Suprapubic skin (tissue), 4 donors: ENCODE data around the gene EMX1. TPM values are rescaled to one million over a fixed set of nuclear protein-coding genes. Genes with fewer than 3 reads are reported as not detected.
A peak's percentile ranks its signal among the peaks of the same experiment; 100 is the strongest.

Source experiments
- DNase-seq, 2 donors: peaks; one replicate each; pipeline ENCODE4 v3.0.0-alpha.2; 2019; ENCODE audit warnings: low spot score in 2 of 2
- H3K27ac ChIP-seq: fragments of 200-600 bp; sonication (generic); one replicate; pipeline ENCODE4 v1.5.1; 2019
- H3K27me3 ChIP-seq: fragments of 200-600 bp; sonication (generic); one replicate; pipeline ENCODE4 v1.5.1; 2019
- H3K36me3 ChIP-seq: fragments of 200-600 bp; sonication (generic); one replicate; pipeline ENCODE4 v1.5.1; 2019
- H3K4me1 ChIP-seq: fragments of 200-600 bp; sonication (generic); one replicate; pipeline ENCODE4 v1.5.1; 2019
- H3K4me3 ChIP-seq: fragments of 200-600 bp; sonication (generic); one replicate; pipeline ENCODE4 v1.5.1; 2019; ENCODE audit warnings: mild to moderate bottlenecking
- H3K9me3 ChIP-seq: fragments of 200-600 bp; sonication (generic); one replicate; pipeline ENCODE4 v1.5.1; 2019
- CTCF ChIP-seq, 2 donors: fragments of 200-600 bp in 1 of 2; fragments of 450-650 bp in 1 of 2; sonication (generic) in 1 of 2; IDR thresholded peaks; one replicate each; pipeline ENCODE4 v1.5.1; 2016 to 2019; ENCODE audit warnings: antibody characterized with exemption in 2 of 2, mild to moderate bottlenecking in 1 of 2, moderate library complexity in 1 of 2
- EP300 ChIP-seq: sonication (generic); formaldehyde crosslinking; IDR thresholded peaks from one replicate; pipeline ENCODE4 v1.6.1; 2017; ENCODE audit warnings: antibody characterized with exemption
- POLR2A ChIP-seq, 2 donors: fragments of 450-650 bp; IDR thresholded peaks; one replicate each; pipeline ENCODE4 v1.6.1; 2017; ENCODE audit warnings: antibody characterized with exemption in 2 of 2, mild to moderate bottlenecking in 2 of 2, moderate library complexity in 2 of 2
- POLR2AphosphoS5 ChIP-seq, 3 donors: sonication (generic); formaldehyde crosslinking; IDR thresholded peaks; one replicate each; pipeline ENCODE4 v1.6.1; 2017; ENCODE audit warnings: antibody characterized with exemption in 3 of 3
- WGBS: methylation state at CpG from one replicate; pipeline ENCODE4 v1.1.5; 2018; 5-methylcytosine and 5-hydroxymethylcytosine counted together
- total RNA-seq, 4 donors: library from RNA; depleted of rRNA; stranded (reverse); fragments of >200 nt; gene quantifications; one replicate each; pipeline ENCODE4 v1.1.0, GENCODE V29; 2016

EMX1 gene
- total RNA-seq, 4 donors from 2014 or later, result not detected

DNA sequence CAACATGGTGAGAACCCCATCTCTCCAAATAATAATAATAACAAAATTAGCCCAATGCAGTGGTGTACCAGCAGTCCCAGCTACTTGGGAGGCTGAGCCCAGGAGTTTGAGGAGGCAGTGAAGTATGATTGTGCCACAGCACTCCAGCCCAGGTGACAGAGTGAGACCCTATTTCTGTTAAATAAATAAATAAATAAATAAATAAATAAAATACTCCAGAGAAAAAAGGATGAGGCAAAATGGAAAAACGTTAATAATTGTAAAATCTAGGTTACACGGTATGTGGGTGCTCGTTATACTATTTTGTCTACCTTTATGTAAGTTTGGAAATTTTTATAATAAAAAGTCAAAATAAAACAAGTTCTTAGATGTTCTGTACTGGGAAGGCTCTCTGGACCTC, 8.6 kb upstream of the EMX1 start:
- Histone ChIP-seq H3K36me3 (no peaks in the 10 kb centered on the region), H3K27ac (no peak overlapping the region), H3K27me3 (peaks cover 94% of the 10 kb centered on the region), H3K4me3 (no peak overlapping the region), H3K4me1 (no peaks in the 10 kb centered on the region), H3K9me3 (no peaks in the 10 kb centered on the region)
- DNase-seq, result no peak
- TF ChIP-seq CTCF (IDR thresholded peaks at IDR 0.05), result no peak
- TF ChIP-seq POLR2A (IDR thresholded peaks at IDR 0.05), result no peak
- TF ChIP-seq POLR2AphosphoS5 (IDR thresholded peaks at IDR 0.05), result no peak
- no peak for TF ChIP-seq EP300
- 83% methylated on average over 3 of the region's 3 CpGs for WGBS

DNA sequence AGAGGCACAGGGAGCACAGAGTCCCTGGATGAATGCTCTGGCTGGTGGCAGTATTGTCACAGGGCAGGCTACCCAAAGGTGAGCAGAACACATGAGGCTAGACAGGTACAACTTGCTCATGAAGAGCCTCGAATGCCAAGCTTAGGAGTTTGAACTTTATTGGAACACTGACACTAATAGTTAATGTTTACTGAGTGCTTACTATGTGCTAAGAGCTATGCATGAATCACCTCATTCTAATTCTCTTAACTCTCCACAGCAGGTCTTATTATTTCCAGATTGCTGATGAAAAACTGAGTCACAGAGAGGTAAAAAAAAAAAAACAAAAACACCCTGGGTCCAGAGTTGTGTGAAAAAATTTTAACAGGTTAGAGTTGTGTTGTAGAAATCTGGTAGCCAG, 6.1 kb upstream of the EMX1 start:
- no peaks in the 10 kb centered on the region for H3K36me3 ChIP-seq
- H3K9me3 ChIP-seq, result no peaks in the 10 kb centered on the region
- 41% methylated on average over 1 of the region's 1 CpG for WGBS
- TF ChIP-seq EP300 (no peak), POLR2A (IDR thresholded peaks at IDR 0.05) (no peak), POLR2AphosphoS5 (IDR thresholded peaks at IDR 0.05) (no peak), CTCF (IDR thresholded peaks at IDR 0.05) (no peak)
- H3K27me3 ChIP-seq, result peaks cover 99% of the 10 kb centered on the region
- peaks cover 17% of the 10 kb centered on the region for H3K4me1 ChIP-seq
- no peak overlapping the region for H3K4me3 ChIP-seq
- no peak for DNase-seq
- no peak overlapping the region for H3K27ac ChIP-seq

- Histone ChIP-seq H3K4me3 (no peak overlapping the region), H3K27ac (no peak overlapping the region), H3K27me3 (peaks cover 99% of the 10 kb centered on the region), H3K4me1 (peaks cover 41% of the 10 kb centered on the region), H3K9me3 (no peaks in the 10 kb centered on the region), H3K36me3 (no peaks in the 10 kb centered on the region)
- TF ChIP-seq POLR2AphosphoS5 (IDR thresholded peaks at IDR 0.05), result no peak
- no peak for TF ChIP-seq EP300
- no peak for TF ChIP-seq CTCF (IDR thresholded peaks at IDR 0.05)
- no peak for TF ChIP-seq POLR2A (IDR thresholded peaks at IDR 0.05)
- 17% methylated on average over 7 of the region's 7 CpGs for WGBS
- DNase-seq, result peak in 1 of 2 donors; percentile 40
Observed at GRCh38 chr2:72913486-72914205, 3.7 kb upstream of the EMX1 start.

DNA sequence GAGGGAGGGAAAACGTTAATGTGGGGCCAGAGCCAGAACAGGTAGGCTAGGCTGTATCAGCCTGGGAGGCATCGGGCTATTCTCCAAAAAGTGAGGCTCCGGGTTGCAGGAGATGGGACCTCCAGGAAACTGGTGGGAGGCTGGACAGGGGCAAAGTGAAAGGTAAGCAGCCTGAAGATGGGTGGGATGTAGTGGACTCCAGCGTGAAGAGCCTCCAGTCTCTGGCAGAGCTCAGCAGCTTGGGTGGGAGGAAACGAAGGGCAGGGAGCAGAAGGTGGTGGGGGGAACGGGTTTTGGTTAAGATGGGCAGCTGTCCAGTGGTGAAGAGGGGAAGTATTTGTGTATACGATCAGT, 3.1 kb upstream of the EMX1 start:
- 11% methylated on average over 7 of the region's 7 CpGs for WGBS
- Histone ChIP-seq H3K36me3 (no peaks in the 10 kb centered on the region), H3K9me3 (no peaks in the 10 kb centered on the region), H3K4me1 (peaks cover 44% of the 10 kb centered on the region), H3K27ac (no peak overlapping the region), H3K27me3 (peaks cover 100% of the 10 kb centered on the region), H3K4me3 (no peak overlapping the region)
- no peak for TF ChIP-seq POLR2A (IDR thresholded peaks at IDR 0.05)
- TF ChIP-seq POLR2AphosphoS5 (IDR thresholded peaks at IDR 0.05), result no peak
- no peak for TF ChIP-seq EP300
- no peak for TF ChIP-seq CTCF (IDR thresholded peaks at IDR 0.05)
- DNase-seq, result peak in 1 of 2 donors; percentile 29

GRCh38 chr2:72914589-72915319, 2.6 kb upstream of the EMX1 start:
- WGBS, result 8% methylated on average over 17 of the region's 17 CpGs
- H3K27me3 ChIP-seq, result peaks cover 100% of the 10 kb centered on the region

More at GRCh38 chr2:72914589-72915319, 2.6 kb upstream of the EMX1 start:
- no peaks in the 10 kb centered on the region for H3K36me3 ChIP-seq
- H3K4me3 ChIP-seq, result no peak overlapping the region
- TF ChIP-seq CTCF (IDR thresholded peaks at IDR 0.05), result no peak
- TF ChIP-seq POLR2A (IDR thresholded peaks at IDR 0.05), result no peak
- TF ChIP-seq POLR2AphosphoS5 (IDR thresholded peaks at IDR 0.05), result no peak
- TF ChIP-seq EP300, result no peak
- no peak overlapping the region for H3K27ac ChIP-seq
- no peaks in the 10 kb centered on the region for H3K9me3 ChIP-seq
- no peak for DNase-seq
- peaks cover 46% of the 10 kb centered on the region for H3K4me1 ChIP-seq
